Limb (tissue), 2 donors: Measurements from ENCODE around the gene PSME4.

Source experiments
- DNase-seq, 2 donors: peaks; one replicate each; pipeline ENCODE4 v3.0.0-alpha.2; 2016; ENCODE audit errors: extremely low spot score in 2 of 2

PSME4 gene

GRCh38 chr2:53970724-53971602, at the start of gene PSME4:
TSS of gene PSME4 (minus strand) at chr2:53970993. CDS start at chr2:53970784, 209 bp downstream.
- peak; percentile 89 to 98 for DNase-seq

GRCh38 chr2:54015798-54016699, 45.3 kb upstream of the PSME4 start:
- no peak for DNase-seq

- no peak for DNase-seq
These were observed 43.2 kb upstream of the PSME4 start for GRCh38 chr2:54013996-54014395.

GRCh38 chr2:54012538-54013141, 41.8 kb upstream of the PSME4 start:
- no peak for DNase-seq

- DNase-seq: no peak
These were observed 38.8 kb upstream of the PSME4 start for GRCh38 chr2:54009549-54009948.

- no peak for DNase-seq
These were observed 37.6 kb upstream of the PSME4 start for GRCh38 chr2:54008439-54008838.

GRCh38 chr2:54000524-54000923, 29.7 kb upstream of the PSME4 start:
- DNase-seq: no peak

- DNase-seq: no peak
These were observed 29.3 kb upstream of the PSME4 start for GRCh38 chr2:54000122-54000521.

- no peak for DNase-seq
These were observed 28.0 kb upstream of the PSME4 start for GRCh38 chr2:53998834-53999233.

- DNase-seq: no peak
These were observed 24.3 kb upstream of the PSME4 start for GRCh38 chr2:53994818-53995808.

GRCh38 chr2:53991948-53992347, 21.2 kb upstream of the PSME4 start:
- no peak for DNase-seq

- no peak for DNase-seq
These were observed 18.5 kb upstream of the PSME4 start for GRCh38 chr2:53989210-53989862.

- DNase-seq: no peak
These were observed 16.6 kb upstream of the PSME4 start for GRCh38 chr2:53987336-53987921.

GRCh38 chr2:53985646-53986045, 14.9 kb upstream of the PSME4 start:
- DNase-seq: no peak

- peak in 1 of 2 donors; percentile 32 for DNase-seq
These were observed 647 bp downstream of the PSME4 start for GRCh38 chr2:53969968-53970723.

- no peak for DNase-seq
These were observed 1.4 kb downstream of the PSME4 start for GRCh38 chr2:53969285-53969967.

- no peak for DNase-seq
These were observed 5.7 kb downstream of the PSME4 start for GRCh38 chr2:53964987-53965687.
